Tibial artery (tissue), 4 donors: ENCODE data around the gene ZNF467.

Source experiments
- DNase-seq, 2 donors: peaks; one replicate each; pipeline ENCODE4 v3.0.0-alpha.2; 2019
- H3K27ac ChIP-seq, 2 donors: fragments of 200-600 bp; sonication (generic) in 1 of 2; 1 replicate in 1 of 2; 2 replicates in 1 of 2; pipeline ENCODE4 v1.5.1; 2018 to 2019; ENCODE audit warnings: mild to moderate bottlenecking in 1 of 2
- H3K27me3 ChIP-seq, 2 donors: fragments of 200-600 bp; sonication (generic) in 1 of 2; one replicate each; pipeline versions ENCODE4 v1.5.1 to v1.6.0; 2016 to 2019
- H3K36me3 ChIP-seq, 3 donors: fragments of 200-600 bp; sonication (generic) in 2 of 3; one replicate each; pipeline ENCODE4 v1.5.1; 2016 to 2019; ENCODE audit warnings: mild to moderate bottlenecking in 2 of 3
- H3K4me1 ChIP-seq, 4 donors: fragments of 200-600 bp; sonication (generic) in 2 of 4; 1 replicate in 3 of 4; 2 replicates in 1 of 4; pipeline ENCODE4 v1.5.1; 2016 to 2019
- H3K4me3 ChIP-seq, 2 donors: fragments of 200-600 bp; sonication (generic) in 1 of 2; 1 replicate in 1 of 2; 2 replicates in 1 of 2; pipeline ENCODE4 v1.5.1; 2018 to 2019; ENCODE audit warnings: mild to moderate bottlenecking in 2 of 2
- H3K9me3 ChIP-seq, 3 donors: fragments of 200-600 bp; sonication (generic) in 1 of 3; one replicate each; pipeline ENCODE4 v1.5.1; 2016 to 2019
- CTCF ChIP-seq, 2 experiments: fragments of 200-600 bp in 1 of 2; fragments of 450-650 bp in 1 of 2; IDR thresholded peaks; one replicate each; pipeline ENCODE4 v1.5.1; 2017 to 2019; ENCODE audit warnings: antibody characterized with exemption in 2 of 2, mild to moderate bottlenecking in 1 of 2, moderate library complexity in 1 of 2
- intact Hi-C: fragments of 100-400 bp; cut with DNase I; formaldehyde crosslinking; loops from one replicate; pipeline ENCODE4 v1.15.0; 2023; ENCODE audit warnings: low total_unique reads

Gene ZNF467

GRCh38 chr7:149793261-149793660, 19.9 kb upstream of the ZNF467 start:
- H3K4me3 ChIP-seq = no peak overlapping the region
- H3K4me1 ChIP-seq = peaks cover 0 to 4% (median 0%) of the 10 kb centered on the region in 4 donors
- H3K27me3 ChIP-seq = peaks cover 0 to 45% of the 10 kb centered on the region in 2 donors
- TF ChIP-seq CTCF (IDR thresholded peaks at IDR 0.05) = no peak
- no peaks in the 10 kb centered on the region for H3K36me3 ChIP-seq
- intact Hi-C loops = no loop called here
- H3K9me3 ChIP-seq = no peaks in the 10 kb centered on the region
- H3K27ac ChIP-seq = no peak overlapping the region
- DNase-seq = no peak

GRCh38 chr7:149792220-149792595, 18.8 kb upstream of the ZNF467 start:
- Histone ChIP-seq H3K27ac (no peak overlapping the region), H3K4me1 (peaks cover 0 to 4% (median 0%) of the 10 kb centered on the region in 4 donors), H3K9me3 (no peaks in the 10 kb centered on the region), H3K4me3 (no peak overlapping the region), H3K27me3 (peaks cover 0 to 56% of the 10 kb centered on the region in 2 donors), H3K36me3 (no peaks in the 10 kb centered on the region)
- no peak for TF ChIP-seq CTCF (IDR thresholded peaks at IDR 0.05)
- intact Hi-C loops = no loop called here
- DNase-seq = no peak

GRCh38 chr7:149791411-149792219, 18.2 kb upstream of the ZNF467 start:
- intact Hi-C loops = no loop called here
- no peak overlapping the region for H3K27ac ChIP-seq
- H3K27me3 ChIP-seq = peaks cover 0 to 57% of the 10 kb centered on the region in 2 donors
- H3K4me1 ChIP-seq = peaks cover 0 to 4% (median 0%) of the 10 kb centered on the region in 4 donors
- no peaks in the 10 kb centered on the region for H3K9me3 ChIP-seq
- no peak for DNase-seq
- no peak overlapping the region for H3K4me3 ChIP-seq
- H3K36me3 ChIP-seq = no peaks in the 10 kb centered on the region
- no peak for TF ChIP-seq CTCF (IDR thresholded peaks at IDR 0.05)

- no peaks in the 10 kb centered on the region for H3K9me3 ChIP-seq
- TF ChIP-seq CTCF (IDR thresholded peaks at IDR 0.05) = no peak
- no peaks in the 10 kb centered on the region for H3K36me3 ChIP-seq
- H3K27me3 ChIP-seq = peaks cover 0 to 59% of the 10 kb centered on the region in 2 donors
- intact Hi-C loops = no loop called here
- DNase-seq = no peak
- H3K4me3 ChIP-seq = no peak overlapping the region
- peaks cover 0 to 4% (median 0%) of the 10 kb centered on the region in 4 donors for H3K4me1 ChIP-seq
- no peak overlapping the region for H3K27ac ChIP-seq
Measured at GRCh38 chr7:149790754-149791360, 17.5 kb upstream of the ZNF467 start.

GRCh38 chr7:149790146-149790548, 16.8 kb upstream of the ZNF467 start:
- Histone ChIP-seq H3K4me3 (no peak overlapping the region), H3K27ac (no peak overlapping the region), H3K9me3 (no peaks in the 10 kb centered on the region), H3K4me1 (peaks cover 0 to 4% (median 0%) of the 10 kb centered on the region in 4 donors), H3K27me3 (peaks cover 0 to 59% of the 10 kb centered on the region in 2 donors), H3K36me3 (no peaks in the 10 kb centered on the region)
- no peak for DNase-seq
- intact Hi-C loops = no loop called here
- peak in 1 of 2 experiments; percentile 18 for TF ChIP-seq CTCF (IDR thresholded peaks at IDR 0.05)
